Measurements from ENCODE around the gene C4orf46.

C4orf46 gene

GRCh38 chr4:158636619-158637018 is 35.1 kb downstream of the C4orf46 start (continued):
- TF ChIP-seq, protein P1, sequence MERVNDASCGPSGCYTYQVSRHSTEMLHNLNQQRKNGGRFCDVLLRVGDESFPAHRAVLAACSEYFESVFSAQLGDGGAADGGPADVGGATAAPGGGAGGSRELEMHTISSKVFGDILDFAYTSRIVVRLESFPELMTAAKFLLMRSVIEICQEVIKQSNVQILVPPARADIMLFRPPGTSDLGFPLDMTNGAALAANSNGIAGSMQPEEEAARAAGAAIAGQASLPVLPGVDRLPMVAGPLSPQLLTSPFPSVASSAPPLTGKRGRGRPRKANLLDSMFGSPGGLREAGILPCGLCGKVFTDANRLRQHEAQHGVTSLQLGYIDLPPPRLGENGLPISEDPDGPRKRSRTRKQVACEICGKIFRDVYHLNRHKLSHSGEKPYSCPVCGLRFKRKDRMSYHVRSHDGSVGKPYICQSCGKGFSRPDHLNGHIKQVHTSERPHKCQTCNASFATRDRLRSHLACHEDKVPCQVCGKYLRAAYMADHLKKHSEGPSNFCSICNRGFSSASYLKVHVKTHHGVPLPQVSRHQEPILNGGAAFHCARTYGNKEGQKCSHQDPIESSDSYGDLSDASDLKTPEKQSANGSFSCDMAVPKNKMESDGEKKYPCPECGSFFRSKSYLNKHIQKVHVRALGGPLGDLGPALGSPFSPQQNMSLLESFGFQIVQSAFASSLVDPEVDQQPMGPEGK (tag by site-specific recombination; IDR thresholded peaks at IDR 0.05) = no peak
- TF ChIP-seq ZNF366 (tag by site-specific recombination; conservative IDR thresholded peaks at IDR 0.05) (no peak), ZNF324 (tag by site-specific recombination; IDR thresholded peaks at IDR 0.05) (no peak), CTCF (tag by site-specific recombination; IDR thresholded peaks at IDR 0.05) (no peak)

- ChIA-PET POLR2A (no interaction called here), CTCF (interaction anchor here (1.1 kb wide), 1 partner anchor 220 kb away, joined by 4 read pairs; no protein-coding TSS in a partner anchor)
- H3K4me1 ChIP-seq (ENCODE audit: control insufficient read depth, insufficient read depth, low read length) = peaks cover 5% of the 10 kb centered on the region
- no peak overlapping the region for H3K27ac ChIP-seq (ENCODE audit: extremely low read depth, low read depth, low read length)
- no peak overlapping the region for H3K4me3 ChIP-seq (ENCODE audit: low read depth, low read length)
- no peaks in the 10 kb centered on the region for H3K9me3 ChIP-seq (ENCODE audit: control insufficient read depth, insufficient read depth, low read depth, low read length)
- H3K36me3 ChIP-seq (ENCODE audit: control insufficient read depth in 2 of 2, insufficient read depth in 1 of 2, low read length in 2 of 2) = no peaks in the 10 kb centered on the region
- TF ChIP-seq SETDB1 (IDR thresholded peaks at IDR 0.05; ENCODE audit: insufficient read length, low read length) = no peak
- TF ChIP-seq SALL2 (tag by site-specific recombination; IDR thresholded peaks at IDR 0.05; ENCODE audit: borderline replicate concordance) = no peak
- TF ChIP-seq, protein P2, sequence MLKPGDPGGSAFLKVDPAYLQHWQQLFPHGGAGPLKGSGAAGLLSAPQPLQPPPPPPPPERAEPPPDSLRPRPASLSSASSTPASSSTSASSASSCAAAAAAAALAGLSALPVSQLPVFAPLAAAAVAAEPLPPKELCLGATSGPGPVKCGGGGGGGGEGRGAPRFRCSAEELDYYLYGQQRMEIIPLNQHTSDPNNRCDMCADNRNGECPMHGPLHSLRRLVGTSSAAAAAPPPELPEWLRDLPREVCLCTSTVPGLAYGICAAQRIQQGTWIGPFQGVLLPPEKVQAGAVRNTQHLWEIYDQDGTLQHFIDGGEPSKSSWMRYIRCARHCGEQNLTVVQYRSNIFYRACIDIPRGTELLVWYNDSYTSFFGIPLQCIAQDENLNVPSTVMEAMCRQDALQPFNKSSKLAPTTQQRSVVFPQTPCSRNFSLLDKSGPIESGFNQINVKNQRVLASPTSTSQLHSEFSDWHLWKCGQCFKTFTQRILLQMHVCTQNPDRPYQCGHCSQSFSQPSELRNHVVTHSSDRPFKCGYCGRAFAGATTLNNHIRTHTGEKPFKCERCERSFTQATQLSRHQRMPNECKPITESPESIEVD (tag by site-specific recombination; IDR thresholded peaks at IDR 0.05) = peak; percentile 35
- TF ChIP-seq MEIS1 (CRISPR knock-in tag; IDR thresholded peaks at IDR 0.05; ENCODE audit: borderline replicate concordance) = no peak
- TF ChIP-seq SP7 (tag by site-specific recombination; IDR thresholded peaks at IDR 0.05) = no peak
- TF ChIP-seq ZNF624 (tag by site-specific recombination; IDR thresholded peaks at IDR 0.05) = no peak
- no peak for TF ChIP-seq ZNF2 (tag by site-specific recombination; IDR thresholded peaks at IDR 0.05)
- TF ChIP-seq ZBTB17 (tag by site-specific recombination; IDR thresholded peaks at IDR 0.05) = no peak
- TF ChIP-seq ZNF138 (tag by site-specific recombination; IDR thresholded peaks at IDR 0.05; ENCODE audit: borderline replicate concordance) = no peak
- TF ChIP-seq GLIS1 (tag by site-specific recombination; IDR thresholded peaks at IDR 0.05) = no peak
- TF ChIP-seq YY2 (tag by site-specific recombination; IDR thresholded peaks at IDR 0.05) = no peak
- TF ChIP-seq ZNF843 (tag by site-specific recombination; IDR thresholded peaks at IDR 0.05) = peak; percentile 44; the same call in 1 of the 2 replicates
- TF ChIP-seq SP2 (tag by site-specific recombination; IDR thresholded peaks at IDR 0.05) = no peak
- no peak for TF ChIP-seq AEBP2 (tag by site-specific recombination; IDR thresholded peaks at IDR 0.05; ENCODE audit: borderline replicate concordance)
- TF ChIP-seq, protein P3, sequence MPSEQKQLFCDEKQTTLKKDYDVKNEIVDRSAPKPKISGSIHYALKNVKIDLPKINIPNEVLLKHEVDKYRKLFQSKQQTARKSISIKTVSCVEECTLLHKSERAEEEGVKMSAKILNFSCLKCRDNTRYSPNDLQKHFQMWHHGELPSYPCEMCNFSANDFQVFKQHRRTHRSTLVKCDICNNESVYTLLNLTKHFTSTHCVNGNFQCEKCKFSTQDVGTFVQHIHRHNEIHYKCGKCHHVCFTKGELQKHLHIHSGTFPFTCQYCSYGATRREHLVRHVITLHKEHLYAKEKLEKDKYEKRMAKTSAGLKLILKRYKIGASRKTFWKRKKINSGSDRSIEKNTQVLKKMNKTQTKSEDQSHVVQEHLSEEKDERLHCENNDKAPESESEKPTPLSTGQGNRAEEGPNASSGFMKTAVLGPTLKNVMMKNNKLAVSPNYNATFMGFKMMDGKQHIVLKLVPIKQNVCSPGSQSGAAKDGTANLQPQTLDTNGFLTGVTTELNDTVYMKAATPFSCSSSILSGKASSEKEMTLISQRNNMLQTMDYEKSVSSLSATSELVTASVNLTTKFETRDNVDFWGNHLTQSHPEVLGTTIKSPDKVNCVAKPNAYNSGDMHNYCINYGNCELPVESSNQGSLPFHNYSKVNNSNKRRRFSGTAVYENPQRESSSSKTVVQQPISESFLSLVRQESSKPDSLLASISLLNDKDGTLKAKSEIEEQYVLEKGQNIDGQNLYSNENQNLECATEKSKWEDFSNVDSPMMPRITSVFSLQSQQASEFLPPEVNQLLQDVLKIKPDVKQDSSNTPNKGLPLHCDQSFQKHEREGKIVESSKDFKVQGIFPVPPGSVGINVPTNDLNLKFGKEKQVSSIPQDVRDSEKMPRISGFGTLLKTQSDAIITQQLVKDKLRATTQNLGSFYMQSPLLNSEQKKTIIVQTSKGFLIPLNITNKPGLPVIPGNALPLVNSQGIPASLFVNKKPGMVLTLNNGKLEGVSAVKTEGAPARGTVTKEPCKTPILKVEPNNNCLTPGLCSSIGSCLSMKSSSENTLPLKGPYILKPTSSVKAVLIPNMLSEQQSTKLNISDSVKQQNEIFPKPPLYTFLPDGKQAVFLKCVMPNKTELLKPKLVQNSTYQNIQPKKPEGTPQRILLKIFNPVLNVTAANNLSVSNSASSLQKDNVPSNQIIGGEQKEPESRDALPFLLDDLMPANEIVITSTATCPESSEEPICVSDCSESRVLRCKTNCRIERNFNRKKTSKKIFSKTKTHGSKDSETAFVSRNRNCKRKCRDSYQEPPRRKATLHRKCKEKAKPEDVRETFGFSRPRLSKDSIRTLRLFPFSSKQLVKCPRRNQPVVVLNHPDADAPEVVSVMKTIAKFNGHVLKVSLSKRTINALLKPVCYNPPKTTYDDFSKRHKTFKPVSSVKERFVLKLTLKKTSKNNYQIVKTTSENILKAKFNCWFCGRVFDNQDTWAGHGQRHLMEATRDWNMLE (tag by site-specific recombination; conservative IDR thresholded peaks at IDR 0.05; ENCODE audit: low read depth) = no peak
- TF ChIP-seq ZNF335 (tag by site-specific recombination; conservative IDR thresholded peaks at IDR 0.05) = no peak
- TF ChIP-seq ZBTB8A (tag by site-specific recombination; IDR thresholded peaks at IDR 0.05) = no peak
- no peak for TF ChIP-seq KLF7 (tag by site-specific recombination; IDR thresholded peaks at IDR 0.05; ENCODE audit: borderline replicate concordance)
- no peak for TF ChIP-seq MZF1 (tag by site-specific recombination; IDR thresholded peaks at IDR 0.05; ENCODE audit: borderline replicate concordance)
- no peak for TF ChIP-seq ZNF837 (tag by site-specific recombination; IDR thresholded peaks at IDR 0.05)
- peak; percentile 67 for TF ChIP-seq FEZF1 (tag by site-specific recombination; IDR thresholded peaks at IDR 0.05)
Observed at GRCh38 chr4:158630893-158631292, 40.8 kb downstream of the C4orf46 start.

All from HEK293 (cell line).